ENCODE data around the gene TMIE.

TMIE gene

GRCh38 chr3:46717447-46718231 is 16.4 kb downstream of the TMIE start, which contains the start of gene PRSS50:
TSS of gene PRSS50 (minus strand) at chr3:46717869. CDS start at chr3:46717824, 45 bp downstream.
- peak; percentile 22 for TF ChIP-seq CTCF (IDR thresholded peaks at IDR 0.05; ENCODE audit: insufficient read depth, low read length, missing control alignments)
- ChIA-PET POLR2A (no interaction called here), CTCF (interaction anchor here (1.0 to 4.0 kb wide), 3 partner anchors 10 to 11 kb away, joined by 3 to 29 read pairs (median 29); no protein-coding TSS in a partner anchor)
- H3K4me3 ChIP-seq (ENCODE audit: low read depth, low read length) = no peak within 1 kb of the TSS
- DNase-seq (ENCODE audit: low read depth, low spot score) = no peak

- ChIA-PET POLR2A (no interaction called here), CTCF (interaction anchor here (0.8 to 3.7 kb wide), 6 partner anchors 8 to 191 kb away, joined by 3 to 29 read pairs (median 4); no protein-coding TSS in a partner anchor)
- TF ChIP-seq CTCF (IDR thresholded peaks at IDR 0.05; ENCODE audit: insufficient read depth, low read length, missing control alignments) = no peak
- H3K4me3 ChIP-seq (ENCODE audit: low read depth, low read length) = no peak overlapping the region
- no peak for DNase-seq (ENCODE audit: low read depth, low spot score)
Observed at GRCh38 chr3:46719044-46719565, 17.9 kb downstream of the TMIE start.

- DNase-seq (ENCODE audit: low read depth, low spot score) = no peak
- CTCF ChIA-PET = interaction anchor here (0.9 to 3.7 kb wide), 6 partner anchors 9 to 231 kb away, joined by 3 to 29 read pairs (median 6); no protein-coding TSS in a partner anchor
- POLR2A ChIA-PET = no interaction called here
- no peak for TF ChIP-seq CTCF (IDR thresholded peaks at IDR 0.05; ENCODE audit: insufficient read depth, low read length, missing control alignments)
- H3K4me3 ChIP-seq (ENCODE audit: low read depth, low read length) = no peak overlapping the region
Observed at GRCh38 chr3:46719735-46720271, 18.6 kb downstream of the TMIE start.

- ChIA-PET CTCF (interaction anchor here (1.4 to 3.7 kb wide), 5 partner anchors 14 to 232 kb away, joined by 4 to 29 read pairs (median 6); no protein-coding TSS in a partner anchor), POLR2A (no interaction called here)
Observed at GRCh38 chr3:46721009-46721408, 19.8 kb downstream of the TMIE start.

GRCh38 chr3:46722443-46722842 is 21.3 kb downstream of the TMIE start:
- no peak for DNase-seq (ENCODE audit: low read depth, low spot score)
- no peak for TF ChIP-seq CTCF (IDR thresholded peaks at IDR 0.05; ENCODE audit: insufficient read depth, low read length, missing control alignments)
- CTCF ChIA-PET = no interaction called here

More at GRCh38 chr3:46721009-46721408, 19.8 kb downstream of the TMIE start:
- no peak for DNase-seq (ENCODE audit: low read depth, low spot score)
- TF ChIP-seq CTCF (IDR thresholded peaks at IDR 0.05; ENCODE audit: insufficient read depth, low read length, missing control alignments) = no peak
- H3K4me3 ChIP-seq (ENCODE audit: low read depth, low read length) = no peak overlapping the region

GRCh38 chr3:46724424-46724823 is 23.2 kb downstream of the TMIE start:
- H3K4me3 ChIP-seq (ENCODE audit: low read depth, low read length) = no peak overlapping the region
- DNase-seq (ENCODE audit: low read depth, low spot score) = no peak
- no peak for TF ChIP-seq CTCF (IDR thresholded peaks at IDR 0.05; ENCODE audit: insufficient read depth, low read length, missing control alignments)
- POLR2A ChIA-PET = no interaction called here
- CTCF ChIA-PET = no interaction called here

More at GRCh38 chr3:46722443-46722842, 21.3 kb downstream of the TMIE start:
- POLR2A ChIA-PET = no interaction called here
- no peak overlapping the region for H3K4me3 ChIP-seq (ENCODE audit: low read depth, low read length)

Data from AG04449 (cell line).